Panc1 (cell line): ENCODE measurements around the gene HOXA2.

ENCODE experiments used
- CTCF ChIP-seq: fragments of 450-650 bp; IDR thresholded peaks from 2 replicates; pipeline ENCODE4 v1.5.1; 2017; ENCODE audit warnings: mild to moderate bottlenecking
- POLR2AphosphoS5 ChIP-seq: IDR thresholded peaks from 2 replicates; pipeline ENCODE4 v1.6.1; 2012; ENCODE audit warnings: mild to moderate bottlenecking, low read depth, low read length, moderate library complexity
- REST ChIP-seq, 2 experiments: IDR thresholded peaks; 2 replicates each; pipeline ENCODE4 v1.6.1; 2011 to 2012; ENCODE audit warnings: low read depth in 2 of 2, control low read depth in 1 of 2, low read length in 1 of 2, mild to moderate bottlenecking in 1 of 2, moderate library complexity in 1 of 2; ENCODE audit not compliant: insufficient read depth in 1 of 2

GRCh38 chr7:27148756-27149641 is 46.5 kb upstream of the HOXA2 start:
- TF ChIP-seq POLR2AphosphoS5 (no peak), CTCF (no peak), REST (IDR thresholded peaks at IDR 0.05; ENCODE audit: insufficient read depth in 1 of 2, low read depth in 2 of 2, low read length in 1 of 2) (no peak)
